Right kidney (tissue), 1 donor: Measurements from ENCODE around the gene CDIP1.

Source experiments
- DNase-seq: peaks from one replicate; pipeline ENCODE4 v3.0.0-alpha.2; 2016

The CDIP1 gene

DNA sequence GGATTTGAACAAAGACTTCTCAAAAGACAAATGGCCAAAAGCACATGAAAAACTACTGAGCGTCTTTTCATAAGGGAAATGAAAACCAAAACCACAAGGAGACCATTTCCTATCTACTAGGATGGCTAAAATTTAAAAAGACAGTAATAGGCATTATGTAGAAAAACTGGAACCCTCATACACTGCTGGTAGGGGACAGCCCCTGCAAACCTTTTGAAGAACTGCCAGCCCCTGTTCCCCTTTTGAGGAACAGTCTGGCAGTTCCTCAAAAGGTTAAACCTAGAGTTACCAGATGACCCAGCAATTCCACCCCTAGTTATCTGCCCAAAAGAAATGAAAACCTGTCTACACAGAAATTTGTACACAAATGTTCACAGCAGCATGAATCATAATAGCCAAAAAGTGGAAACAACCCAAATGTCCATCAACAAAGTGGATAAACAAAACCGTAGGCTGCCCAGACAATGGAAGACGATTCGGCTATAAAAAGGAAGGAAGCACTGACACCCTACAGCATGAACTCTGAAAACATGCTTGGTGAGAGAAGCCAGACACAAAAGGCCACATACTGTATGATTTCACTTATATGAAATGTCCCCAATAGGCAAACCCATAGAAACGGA lies 22.9 kb downstream of the CDIP1 start:
- DNase-seq: no peak

DNA sequence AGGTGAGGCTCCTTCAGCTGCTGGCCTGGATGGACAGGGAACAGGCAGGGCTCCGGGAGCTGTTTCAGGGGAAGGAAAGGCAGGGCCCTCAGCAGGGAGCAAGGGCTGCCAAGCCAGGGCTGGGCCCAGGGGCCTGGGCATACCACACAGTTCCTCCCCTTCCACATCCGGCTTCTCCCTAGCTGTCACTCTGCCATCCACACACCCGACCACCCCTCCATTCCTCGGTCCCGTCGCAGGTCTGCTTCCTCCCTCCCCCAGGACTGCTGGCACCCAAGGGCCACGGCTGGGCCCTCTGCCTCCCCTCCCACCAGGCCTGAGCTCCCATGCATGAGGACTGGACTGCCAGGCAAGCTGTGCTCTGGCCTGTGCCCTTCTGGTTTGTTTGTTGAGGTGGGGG lies 24.0 kb downstream of the CDIP1 start:
- no peak for DNase-seq

DNA sequence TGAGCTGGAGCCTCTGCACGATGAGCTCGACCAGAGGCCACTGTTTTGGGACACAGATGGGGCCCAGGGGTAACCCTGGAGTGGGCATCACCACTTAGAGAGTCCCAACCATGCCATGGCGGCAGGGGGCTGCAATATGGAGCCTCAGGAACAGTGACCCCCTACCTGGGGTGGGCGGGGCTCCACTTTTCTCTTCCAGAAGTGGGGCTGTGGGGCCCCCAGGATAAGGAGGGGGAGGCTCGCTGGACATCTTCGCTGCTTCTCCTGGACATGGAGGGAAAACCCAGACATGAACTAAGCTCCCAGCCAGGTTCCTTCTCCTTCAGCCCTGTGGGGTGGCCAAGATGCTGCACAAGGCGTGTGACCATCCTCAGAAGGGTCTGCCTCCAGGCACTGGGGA lies 24.7 kb downstream of the CDIP1 start:
- no peak for DNase-seq

DNA sequence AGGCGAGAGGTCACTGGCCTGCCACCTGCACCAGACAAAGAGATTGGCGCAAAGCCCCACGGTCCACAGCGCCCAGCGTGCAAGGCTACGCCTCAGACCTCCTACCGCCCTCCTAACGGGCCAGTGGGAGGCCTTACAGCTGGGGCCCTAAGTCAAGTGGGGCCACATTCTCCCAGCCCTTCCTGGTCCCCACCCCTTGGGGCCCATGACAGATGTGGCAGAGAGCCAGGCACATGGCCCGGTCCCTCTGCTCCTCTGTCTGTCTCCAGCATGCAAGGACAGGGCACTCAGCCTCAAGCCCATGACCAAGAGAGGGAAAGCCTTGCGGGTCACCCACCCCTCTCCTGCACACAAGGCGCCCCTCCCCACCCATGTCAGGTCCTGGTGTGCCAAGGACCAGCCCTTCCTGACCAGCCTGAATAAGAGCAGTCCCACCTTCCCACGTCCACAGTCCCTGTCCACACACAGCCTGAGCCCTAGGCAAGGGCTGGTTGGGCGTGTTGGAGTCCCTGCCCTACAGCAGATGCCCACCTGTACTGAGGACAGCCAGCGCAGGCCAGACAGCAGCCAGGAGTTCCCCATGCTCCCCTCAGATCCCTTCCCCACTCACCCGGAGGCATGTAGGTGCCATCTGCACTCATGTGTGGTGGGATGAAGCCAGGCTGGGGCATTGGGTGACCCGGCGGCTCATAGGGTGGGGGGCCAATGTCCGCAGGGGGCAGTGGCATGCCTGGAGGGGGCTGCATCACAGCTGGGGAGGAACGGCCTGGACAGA lies 25.3 kb downstream of the CDIP1 start:
- DNase-seq: no peak

DNA sequence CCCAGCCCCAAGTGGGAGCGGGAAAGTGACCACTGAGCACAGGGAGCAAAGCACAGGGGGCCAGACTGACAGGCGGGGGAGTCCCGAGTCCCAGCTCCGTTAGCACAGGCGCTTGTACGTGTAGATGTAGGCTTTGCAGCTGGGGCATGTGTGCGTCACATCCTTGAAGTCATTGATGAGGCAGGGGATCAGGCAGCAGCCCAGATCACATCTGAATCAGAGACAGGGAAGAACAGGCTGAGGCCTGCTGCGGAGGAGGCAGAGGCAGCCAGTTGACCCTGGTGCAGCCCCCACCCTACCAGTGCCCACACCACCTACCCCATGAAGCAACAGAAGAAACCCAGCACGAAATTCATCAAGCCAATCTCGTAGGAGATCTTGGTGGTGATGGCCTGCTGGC lies 26.1 kb downstream of the CDIP1 start:
- DNase-seq: no peak

DNA sequence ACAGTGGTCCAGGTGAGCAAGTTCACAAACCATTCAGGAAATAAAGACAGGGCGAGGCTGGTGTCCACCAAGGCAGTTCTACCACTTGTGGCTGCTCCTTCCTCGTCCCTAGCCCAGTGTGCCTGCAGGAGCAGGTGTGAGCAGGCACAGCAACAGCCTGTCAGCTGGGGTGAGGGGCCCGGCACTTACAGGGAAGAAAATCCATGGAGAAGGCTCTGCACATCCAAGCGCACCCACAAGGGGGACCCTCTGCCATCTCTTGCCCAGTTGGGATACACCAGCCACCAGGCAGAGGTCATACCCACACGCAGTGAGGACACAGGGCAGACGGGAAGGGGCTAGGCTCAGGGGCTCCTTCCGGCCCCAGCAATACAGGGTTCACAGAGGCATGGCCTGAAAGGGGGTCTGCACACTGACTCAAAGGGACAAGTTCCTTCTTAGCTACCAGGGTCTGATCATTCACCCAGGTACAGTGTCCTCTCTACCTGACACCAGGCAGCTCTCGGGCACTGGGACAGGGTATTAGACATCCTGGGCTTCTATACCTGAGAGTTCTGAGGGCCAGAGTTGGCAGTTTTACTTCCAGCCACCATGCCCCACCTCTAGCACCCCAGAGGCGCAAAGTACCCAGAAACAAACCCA lies 27.0 kb downstream of the CDIP1 start:
- DNase-seq: peak; percentile 40

DNA sequence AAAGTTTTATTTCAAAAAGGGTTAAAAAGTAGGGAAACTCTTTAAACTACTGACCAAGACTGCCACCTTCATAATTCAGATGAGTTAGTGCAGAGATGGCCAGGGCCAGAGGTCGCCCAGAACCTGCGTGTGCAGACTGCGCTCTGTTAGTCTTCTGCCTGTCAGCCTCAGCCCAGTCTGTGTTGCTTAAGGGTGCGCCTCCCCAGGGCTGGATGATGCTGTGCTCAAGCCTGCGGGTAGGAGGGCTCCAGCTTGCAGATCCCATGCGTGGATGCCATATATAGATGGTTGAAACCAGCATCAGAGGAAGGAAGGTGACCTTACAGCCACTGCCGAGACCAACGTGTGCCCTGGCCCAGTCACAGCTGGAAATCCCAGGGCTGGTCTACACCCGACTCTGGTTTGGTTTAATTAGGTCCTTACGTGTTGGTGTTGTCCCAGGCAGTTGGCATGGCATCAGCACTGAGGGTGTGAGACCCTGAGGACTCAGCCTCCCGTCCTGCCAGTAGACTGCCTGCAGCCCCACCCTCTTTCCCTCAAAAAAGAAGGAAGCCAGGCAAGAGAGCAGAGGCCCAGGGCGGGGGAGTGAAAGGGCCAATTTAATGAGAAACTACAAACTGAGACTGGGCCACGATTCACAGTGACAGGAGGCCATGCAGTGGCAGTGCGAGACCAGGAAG lies 27.7 kb downstream of the CDIP1 start:
- DNase-seq: no peak

DNA sequence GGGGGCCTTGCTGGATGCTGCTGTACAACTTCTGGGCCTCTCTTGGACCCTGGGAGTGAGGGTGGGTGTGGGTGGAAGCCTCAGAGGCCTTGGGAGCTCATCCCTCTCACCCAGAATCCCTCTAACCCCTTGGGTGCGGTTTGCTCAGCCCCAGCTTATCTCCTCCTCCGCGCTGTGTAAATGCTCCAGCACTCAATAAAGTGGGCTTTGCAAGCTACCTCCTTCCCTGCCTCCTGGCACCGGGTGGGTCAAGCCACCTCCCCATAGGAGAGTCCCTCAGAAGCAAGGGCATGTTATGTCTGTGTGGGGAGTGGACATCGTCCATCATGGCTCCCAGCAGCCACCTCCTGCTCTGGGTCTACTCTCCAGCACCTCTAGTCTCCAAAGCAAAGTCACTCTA lies 28.4 kb downstream of the CDIP1 start:
- DNase-seq: no peak

DNA sequence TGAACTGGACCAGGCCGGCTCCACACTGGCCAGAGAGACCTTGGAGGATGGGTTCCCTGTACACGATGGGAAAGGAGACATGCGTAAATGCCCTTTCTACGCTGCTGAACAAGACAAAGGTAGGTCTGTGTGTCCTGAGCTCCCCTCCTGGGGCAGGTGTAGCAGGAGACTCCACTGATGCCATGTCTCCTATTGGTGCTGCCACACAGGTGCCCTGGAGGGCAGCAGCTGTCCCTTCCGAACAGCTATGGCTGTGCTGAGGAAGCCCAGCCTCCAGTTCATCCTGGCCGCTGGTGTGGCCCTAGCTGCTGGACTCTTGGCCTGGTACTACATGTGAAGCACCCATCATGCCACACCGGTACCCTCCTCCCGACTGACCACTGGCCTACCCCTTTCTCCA lies 29.2 kb downstream of the CDIP1 start:
- DNase-seq: no peak

DNA sequence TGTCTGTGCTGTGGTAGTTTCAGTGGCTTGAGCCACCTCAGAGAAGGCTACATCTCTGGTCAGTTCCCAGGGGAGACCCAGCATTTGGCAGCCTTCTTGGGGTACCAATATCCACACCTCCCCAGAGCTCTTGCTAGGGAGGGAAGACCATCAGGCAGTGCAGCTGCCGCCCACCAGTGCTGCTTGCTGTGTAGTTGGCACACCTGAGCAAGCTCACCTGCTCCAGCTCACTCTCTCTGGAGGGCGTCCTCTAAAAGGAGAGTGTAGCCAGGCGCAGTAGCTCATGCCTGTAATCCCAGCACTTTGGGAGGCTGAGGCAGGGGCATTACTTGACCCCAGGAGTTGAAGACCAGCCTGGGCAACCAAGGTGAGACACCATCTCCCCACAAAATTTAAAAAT lies 29.8 kb downstream of the CDIP1 start:
- DNase-seq: no peak

DNA sequence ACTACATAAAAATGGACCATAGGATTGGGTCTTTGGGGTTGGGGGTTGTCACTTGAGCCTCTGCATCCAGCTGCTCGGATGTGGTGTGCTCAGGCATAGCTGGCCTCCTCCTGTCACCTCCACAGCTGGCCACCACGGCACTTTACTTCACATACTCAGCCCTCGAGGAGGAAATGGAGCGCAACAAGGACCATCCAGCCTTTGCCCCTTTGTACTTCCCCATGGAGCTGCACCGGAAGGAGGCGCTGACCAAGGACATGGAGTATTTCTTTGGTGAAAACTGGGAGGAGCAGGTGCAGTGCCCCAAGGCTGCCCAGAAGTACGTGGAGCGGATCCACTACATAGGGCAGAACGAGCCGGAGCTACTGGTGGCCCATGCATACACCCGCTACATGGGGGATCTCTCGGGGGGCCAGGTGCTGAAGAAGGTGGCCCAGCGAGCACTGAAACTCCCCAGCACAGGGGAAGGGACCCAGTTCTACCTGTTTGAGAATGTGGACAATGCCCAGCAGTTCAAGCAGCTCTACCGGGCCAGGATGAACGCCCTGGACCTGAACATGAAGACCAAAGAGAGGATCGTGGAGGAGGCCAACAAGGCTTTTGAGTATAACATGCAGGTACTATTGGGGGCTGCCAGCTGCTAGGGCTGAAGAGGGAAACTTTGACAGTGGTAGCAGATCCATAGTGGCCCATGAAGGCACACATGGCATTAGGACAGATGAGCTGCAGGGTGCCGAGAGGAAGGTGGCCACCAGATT lies 30.8 kb downstream of the CDIP1 start:
- no peak for DNase-seq

DNA sequence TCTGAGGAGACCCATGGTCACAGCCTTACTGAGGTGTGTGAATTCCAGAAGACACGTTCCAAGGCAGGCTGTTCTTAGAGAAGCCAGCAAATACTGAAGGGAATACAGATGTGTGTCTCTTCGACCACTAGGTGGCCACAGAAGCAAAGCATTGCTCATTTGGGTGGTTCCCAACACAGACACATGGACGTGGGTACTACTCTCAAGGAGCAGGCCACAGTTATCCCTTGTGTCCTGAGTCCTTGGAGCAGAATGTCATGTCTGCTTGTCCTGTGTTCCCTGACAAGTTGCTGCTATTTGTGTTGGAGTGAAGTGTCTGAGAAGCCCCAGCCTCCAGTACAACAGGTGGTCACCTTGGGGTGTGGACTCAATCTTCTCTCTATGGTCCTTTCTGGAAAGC lies 32.1 kb downstream of the CDIP1 start:
- no peak for DNase-seq

DNA sequence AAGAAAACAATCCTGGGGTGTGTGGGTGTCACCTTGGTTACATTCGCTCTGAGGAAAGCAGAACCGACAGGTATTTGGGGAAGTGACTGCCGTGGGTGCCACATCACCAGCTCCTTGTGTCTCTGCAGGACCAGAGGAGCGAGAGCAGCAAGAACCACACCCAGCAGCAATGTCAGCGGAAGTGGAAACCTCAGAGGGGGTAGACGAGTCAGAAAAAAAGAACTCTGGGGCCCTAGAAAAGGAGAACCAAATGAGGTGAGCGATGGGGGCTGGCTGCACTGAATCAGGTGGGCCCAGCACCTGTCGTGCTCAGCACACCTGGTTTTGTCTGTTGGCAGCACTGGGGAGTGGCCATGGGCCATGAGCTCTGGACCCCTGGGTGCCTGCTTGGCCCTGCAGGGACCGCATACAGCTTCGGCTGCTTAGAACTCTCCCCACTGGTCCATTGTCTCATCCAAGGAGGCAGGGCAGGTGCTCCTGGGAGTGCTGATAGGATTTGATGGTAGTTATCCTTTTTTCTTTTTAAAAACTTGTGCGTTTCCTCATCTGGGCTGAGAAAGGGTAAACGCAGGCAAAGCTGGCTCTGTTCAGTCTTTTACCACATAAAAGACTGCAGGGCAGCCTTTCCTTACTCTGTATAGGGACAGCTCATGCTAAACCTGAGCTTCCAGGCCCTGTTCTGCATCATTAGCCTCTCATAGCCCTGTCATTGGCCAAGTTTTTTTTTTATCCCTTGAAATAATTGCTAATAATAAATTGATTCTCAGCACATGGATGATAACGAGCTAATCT lies 33.0 kb downstream of the CDIP1 start:
- no peak for DNase-seq

DNA sequence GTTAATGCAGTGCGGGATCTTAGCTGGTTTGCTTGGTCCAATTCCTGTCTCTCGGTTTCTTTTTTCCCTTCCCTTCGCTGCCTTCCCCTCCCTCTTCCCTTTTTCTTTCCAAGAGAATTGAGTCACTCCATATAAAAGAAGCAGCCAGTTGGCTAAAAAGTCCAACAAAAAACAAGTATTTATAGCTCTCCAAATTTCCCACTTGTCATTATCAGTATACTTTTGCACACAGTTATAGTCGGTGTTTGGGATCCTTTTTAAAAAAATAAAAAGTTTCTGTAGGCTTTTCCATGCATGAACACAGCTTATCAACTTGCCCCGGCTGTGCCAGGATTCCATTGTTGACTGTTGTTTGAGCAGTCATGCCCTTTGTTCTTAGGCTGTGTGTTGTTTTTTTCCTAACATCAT lies 37.5 kb downstream of the CDIP1 start:
- DNase-seq: no peak

DNA sequence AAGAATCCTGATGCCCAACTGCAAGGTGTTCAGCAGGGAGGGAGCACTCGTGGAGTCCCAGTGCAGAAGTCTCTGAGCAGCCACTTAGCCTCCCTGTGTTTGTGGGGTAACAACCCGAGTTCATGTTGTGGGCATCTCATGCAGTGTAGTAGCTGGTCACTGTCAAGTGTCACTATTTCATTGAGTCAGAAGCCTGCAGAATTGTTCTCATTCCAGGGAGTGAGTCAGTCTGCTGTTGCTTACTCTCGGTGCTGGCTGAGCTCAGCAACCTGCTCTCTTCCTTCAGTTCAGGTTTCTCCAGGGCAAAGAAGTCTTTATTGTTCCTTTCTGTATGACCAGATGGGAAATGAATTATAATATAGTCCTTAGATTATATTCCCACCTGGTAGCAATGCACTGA lies 38.3 kb downstream of the CDIP1 start:
- no peak for DNase-seq

DNA sequence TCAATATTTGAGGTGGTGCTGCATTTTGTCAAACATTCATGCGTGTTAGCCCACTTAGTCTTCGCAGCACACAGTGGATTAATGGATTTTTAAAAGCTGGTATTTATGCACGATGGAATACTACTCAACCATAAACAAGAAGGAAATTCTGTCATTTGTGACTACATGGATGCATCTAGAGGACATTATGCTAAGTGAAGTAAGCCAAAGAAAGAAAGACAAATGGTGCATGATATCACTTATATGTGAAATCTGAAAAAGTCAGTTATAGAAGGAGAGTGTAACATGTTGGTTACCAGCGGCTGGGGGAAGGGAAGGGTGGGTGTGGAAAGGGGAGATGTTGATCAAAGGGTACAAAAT lies 39.4 kb downstream of the CDIP1 start:
- no peak for DNase-seq

DNA sequence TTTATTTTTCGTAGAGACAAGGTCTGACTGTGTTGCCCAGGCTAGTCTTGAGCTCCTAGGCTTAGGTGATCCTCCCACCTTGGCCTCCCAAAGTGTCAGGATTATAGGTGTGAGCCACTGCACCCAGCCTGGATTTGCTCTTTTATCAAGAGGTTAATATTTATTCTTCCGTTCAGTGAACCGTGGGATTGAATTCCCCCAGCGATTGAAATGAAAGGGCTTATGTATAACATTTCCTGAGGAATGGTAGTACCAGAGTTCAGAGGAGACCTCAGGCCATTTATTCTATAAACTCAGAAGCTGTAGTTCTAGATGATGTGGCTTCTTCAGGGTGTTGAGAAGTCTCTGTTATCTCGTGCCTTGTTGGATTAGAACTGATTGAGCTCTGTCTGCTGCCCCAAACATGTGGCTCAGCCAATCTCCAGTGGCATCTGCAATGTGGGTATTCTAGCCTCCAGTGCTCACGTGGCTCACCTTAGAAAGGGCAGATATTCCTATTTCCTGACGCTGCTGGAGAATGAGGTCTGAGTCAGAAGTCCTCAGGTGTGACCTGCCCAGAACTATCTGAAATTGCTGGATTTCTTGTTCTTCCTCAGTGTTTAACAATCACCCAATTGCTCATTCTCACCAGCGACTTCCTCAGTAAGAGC lies 39.9 kb downstream of the CDIP1 start:
- DNase-seq: no peak

DNA sequence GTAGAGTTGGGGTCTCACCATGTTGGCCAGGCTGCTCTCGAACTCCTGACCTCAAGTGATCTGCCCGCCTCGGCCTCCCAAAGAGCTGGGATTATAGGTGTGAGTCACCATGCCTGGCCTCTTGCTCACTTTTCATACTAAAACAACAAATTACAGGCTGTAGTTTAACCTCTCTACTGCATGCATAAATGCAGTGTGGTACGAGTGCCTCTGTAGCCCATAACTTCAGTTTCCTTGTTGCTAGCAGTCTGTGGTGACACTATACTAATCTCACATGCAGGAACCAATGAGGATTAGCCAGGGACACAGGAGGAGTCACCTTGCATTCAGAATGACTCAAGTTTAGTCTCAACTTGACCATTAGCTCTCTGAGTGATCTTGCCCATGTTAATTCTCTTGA lies 42.3 kb downstream of the CDIP1 start:
- no peak for DNase-seq

DNA sequence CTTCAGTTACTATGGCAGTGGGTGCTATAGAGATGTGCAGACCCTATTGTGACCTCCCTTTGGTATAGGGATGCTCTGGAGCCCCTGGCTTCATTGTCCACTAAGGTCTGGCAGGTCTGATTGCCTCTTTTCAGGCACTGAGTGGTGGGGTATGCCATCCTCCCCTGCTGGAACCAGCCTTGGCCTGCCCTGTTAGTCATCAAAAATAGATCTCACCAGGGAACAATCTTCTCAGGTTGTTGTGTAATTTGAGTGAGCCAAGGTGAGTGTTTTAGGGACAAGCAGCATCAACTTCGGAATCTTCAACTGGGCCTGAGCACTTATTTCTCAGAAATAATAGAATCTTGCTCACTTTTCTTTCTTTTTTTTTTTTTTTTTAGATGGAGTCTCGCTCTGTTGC lies 42.8 kb downstream of the CDIP1 start:
- DNase-seq: no peak

DNA sequence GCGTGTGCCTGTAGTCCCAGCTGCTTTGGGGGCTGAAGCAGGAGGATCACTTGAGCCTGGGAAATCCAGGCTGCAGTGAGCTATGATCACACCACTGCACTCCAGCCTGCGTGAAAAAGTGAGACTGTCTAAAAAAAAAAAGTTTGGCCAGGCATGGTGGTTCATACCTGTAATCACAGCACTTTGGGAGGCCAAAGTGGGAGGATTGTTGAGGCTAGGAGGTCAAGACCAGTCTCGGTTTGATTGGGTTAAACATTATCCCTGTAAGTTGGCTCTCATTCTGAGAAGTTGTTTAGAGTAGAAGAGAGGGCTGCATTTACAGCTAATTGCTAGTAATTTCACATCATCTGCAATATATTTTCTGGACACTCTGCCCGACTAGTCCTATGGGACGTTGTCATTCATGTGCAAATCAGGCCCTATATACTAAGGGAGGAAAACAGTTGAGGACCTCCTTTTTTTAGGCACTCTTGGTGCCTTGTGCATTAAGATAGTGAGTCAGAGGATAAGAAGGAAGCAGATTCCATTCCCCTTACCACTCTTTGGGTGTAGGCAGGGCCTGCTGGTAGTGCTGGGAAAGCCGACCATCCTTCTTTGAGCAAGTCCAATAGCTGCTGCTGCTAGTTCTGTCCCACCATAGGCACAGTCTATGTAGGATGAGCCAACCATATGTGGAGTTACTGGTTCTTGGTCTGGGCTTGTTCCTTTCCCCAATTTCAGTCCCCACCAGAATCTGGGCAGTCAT lies 43.7 kb downstream of the CDIP1 start:
- no peak for DNase-seq

DNA sequence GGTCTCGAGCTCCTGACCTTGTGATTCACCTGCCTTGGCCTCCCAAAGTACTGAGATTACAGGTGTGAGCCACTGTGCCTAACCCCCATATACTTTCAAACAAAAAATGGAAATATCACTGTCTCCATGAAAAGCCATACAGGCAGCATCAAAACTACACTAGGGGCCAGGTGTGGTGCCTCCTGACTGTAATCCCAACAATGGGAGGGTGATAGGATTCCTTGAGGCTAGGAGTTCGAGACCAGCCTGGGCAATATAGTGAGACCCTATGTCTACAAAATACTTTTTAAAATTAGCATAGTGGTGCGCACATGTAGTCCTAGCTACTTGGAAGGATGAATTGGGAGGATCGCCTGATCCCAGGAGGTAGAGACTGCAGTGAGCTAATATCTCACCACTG lies 46.7 kb downstream of the CDIP1 start:
- no peak for DNase-seq
